ENCODE measurements around the gene ZNF618. TPM values are rescaled to one million over a fixed set of nuclear protein-coding genes. Genes with fewer than 3 reads are reported as not detected.

The ZNF618 gene
- total RNA-seq, 1 experiment from 2014 or later, result 1.8 TPM

DNA sequence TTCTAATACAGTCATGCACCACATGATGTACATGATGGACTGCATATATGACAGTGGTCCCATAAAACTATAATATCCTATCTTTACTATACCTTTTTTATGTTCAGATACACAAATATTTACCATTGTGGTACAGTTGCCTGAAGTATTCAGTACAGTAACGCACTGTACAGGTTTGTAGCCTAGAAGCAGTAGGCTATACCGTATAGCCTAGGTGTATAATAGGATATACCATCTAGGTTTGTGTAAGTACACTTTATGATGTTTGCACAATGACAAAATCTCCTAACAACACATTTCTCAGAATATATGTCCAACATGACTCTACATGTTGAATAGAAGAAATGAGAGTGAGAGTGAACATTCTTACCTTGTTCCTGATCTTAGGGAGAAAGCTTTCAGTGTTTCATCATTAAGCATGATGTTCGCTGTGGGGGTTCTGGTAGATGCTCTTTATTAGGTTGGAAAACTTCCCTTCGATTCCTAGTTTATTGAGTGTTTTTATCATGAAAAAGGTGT lies 170.2 kb downstream of the ZNF618 start:
- ATAC-seq (no peak), DNase-seq (ENCODE audit: low read depth, low spot score) (no peak)
- ChIA-PET POLR2A (no interaction called here), CTCF (no interaction called here)
- H3K4me1 ChIP-seq (ENCODE audit: control insufficient read depth, insufficient read depth, low read length), result no peaks in the 10 kb centered on the region
- in situ Hi-C loops (cut with HindIII; ENCODE audit: low pct_unique_long_range_greater_than_20kb, low sequenced_read_pairs), result no loop called here
- H3K27me3 ChIP-seq (ENCODE audit: control insufficient read depth, insufficient read depth, low read length), result no peaks in the 10 kb centered on the region
- no peak overlapping the region for H3K4me3 ChIP-seq (ENCODE audit: low read depth in 2 of 2, low read length in 2 of 2)
- no peaks in the 10 kb centered on the region for H3K9me3 ChIP-seq (ENCODE audit: control insufficient read depth, insufficient read depth, low read depth, low read length)
- no peak overlapping the region for H3K27ac ChIP-seq (ENCODE audit: low read length)
- BruUV-seq (replicated peaks), result no TSS peak
- intact Hi-C loops (cut with micrococcal nuclease; ENCODE audit: unreplicated experiment), result no loop called here
- no peaks in the 10 kb centered on the region for H3K36me3 ChIP-seq (ENCODE audit: control insufficient read depth, insufficient read depth, low read length)
- TF ChIP-seq, protein P1, sequence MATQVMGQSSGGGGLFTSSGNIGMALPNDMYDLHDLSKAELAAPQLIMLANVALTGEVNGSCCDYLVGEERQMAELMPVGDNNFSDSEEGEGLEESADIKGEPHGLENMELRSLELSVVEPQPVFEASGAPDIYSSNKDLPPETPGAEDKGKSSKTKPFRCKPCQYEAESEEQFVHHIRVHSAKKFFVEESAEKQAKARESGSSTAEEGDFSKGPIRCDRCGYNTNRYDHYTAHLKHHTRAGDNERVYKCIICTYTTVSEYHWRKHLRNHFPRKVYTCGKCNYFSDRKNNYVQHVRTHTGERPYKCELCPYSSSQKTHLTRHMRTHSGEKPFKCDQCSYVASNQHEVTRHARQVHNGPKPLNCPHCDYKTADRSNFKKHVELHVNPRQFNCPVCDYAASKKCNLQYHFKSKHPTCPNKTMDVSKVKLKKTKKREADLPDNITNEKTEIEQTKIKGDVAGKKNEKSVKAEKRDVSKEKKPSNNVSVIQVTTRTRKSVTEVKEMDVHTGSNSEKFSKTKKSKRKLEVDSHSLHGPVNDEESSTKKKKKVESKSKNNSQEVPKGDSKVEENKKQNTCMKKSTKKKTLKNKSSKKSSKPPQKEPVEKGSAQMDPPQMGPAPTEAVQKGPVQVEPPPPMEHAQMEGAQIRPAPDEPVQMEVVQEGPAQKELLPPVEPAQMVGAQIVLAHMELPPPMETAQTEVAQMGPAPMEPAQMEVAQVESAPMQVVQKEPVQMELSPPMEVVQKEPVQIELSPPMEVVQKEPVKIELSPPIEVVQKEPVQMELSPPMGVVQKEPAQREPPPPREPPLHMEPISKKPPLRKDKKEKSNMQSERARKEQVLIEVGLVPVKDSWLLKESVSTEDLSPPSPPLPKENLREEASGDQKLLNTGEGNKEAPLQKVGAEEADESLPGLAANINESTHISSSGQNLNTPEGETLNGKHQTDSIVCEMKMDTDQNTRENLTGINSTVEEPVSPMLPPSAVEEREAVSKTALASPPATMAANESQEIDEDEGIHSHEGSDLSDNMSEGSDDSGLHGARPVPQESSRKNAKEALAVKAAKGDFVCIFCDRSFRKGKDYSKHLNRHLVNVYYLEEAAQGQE (IDR thresholded peaks at IDR 0.05; ENCODE audit: insufficient read depth in 1 of 2, low read depth in 2 of 2, low read length in 1 of 2), result no peak
- TF ChIP-seq CTCF (IDR thresholded peaks at IDR 0.05) (no peak), TCF7L2 (IDR thresholded peaks at IDR 0.05; ENCODE audit: low read depth, low read length) (no peak), POLR2AphosphoS5 (IDR thresholded peaks at IDR 0.05; ENCODE audit: low read depth, low read length) (no peak), SIN3A (IDR thresholded peaks at IDR 0.05; ENCODE audit: borderline replicate concordance, insufficient read depth, low read depth, low read length) (no peak)

- H3K9me3 ChIP-seq (ENCODE audit: control insufficient read depth, insufficient read depth, low read depth, low read length), result no peaks in the 10 kb centered on the region
- no TSS peak for BruUV-seq (replicated peaks)
- H3K4me1 ChIP-seq (ENCODE audit: control insufficient read depth, insufficient read depth, low read length), result no peaks in the 10 kb centered on the region
- H3K4me3 ChIP-seq (ENCODE audit: low read depth in 2 of 2, low read length in 2 of 2), result no peak overlapping the region
- no peaks in the 10 kb centered on the region for H3K27me3 ChIP-seq (ENCODE audit: control insufficient read depth, insufficient read depth, low read length)
- no peak for DNase-seq (ENCODE audit: low read depth, low spot score)
- no peak for TF ChIP-seq TCF7L2 (IDR thresholded peaks at IDR 0.05; ENCODE audit: low read depth, low read length)
- TF ChIP-seq, protein P1 (IDR thresholded peaks at IDR 0.05; ENCODE audit: insufficient read depth in 1 of 2, low read depth in 2 of 2, low read length in 1 of 2), result no peak
- TF ChIP-seq SIN3A (IDR thresholded peaks at IDR 0.05; ENCODE audit: borderline replicate concordance, insufficient read depth, low read depth, low read length), result no peak
- TF ChIP-seq CTCF (IDR thresholded peaks at IDR 0.05), result no peak
- no peak for TF ChIP-seq POLR2AphosphoS5 (IDR thresholded peaks at IDR 0.05; ENCODE audit: low read depth, low read length)
- no peaks in the 10 kb centered on the region for H3K36me3 ChIP-seq (ENCODE audit: control insufficient read depth, insufficient read depth, low read length)
- ChIA-PET CTCF (no interaction called here), POLR2A (no interaction called here)
- intact Hi-C loops (cut with micrococcal nuclease; ENCODE audit: unreplicated experiment) (no loop called here), in situ Hi-C loops (cut with HindIII; ENCODE audit: low pct_unique_long_range_greater_than_20kb, low sequenced_read_pairs) (no loop called here)
- no peak for ATAC-seq
- H3K27ac ChIP-seq (ENCODE audit: low read length), result no peak overlapping the region
Observed at GRCh38 chr9:114046875-114047274, 170.8 kb downstream of the ZNF618 start.

Measured in Panc1 (cell line).